Activated naive CD8-positive, alpha-beta T cell treated with anti-CD3 and anti-CD28 coated beads, Interleukin-2, amount 50 U/mL, for 24 hours (primary cell): ENCODE data around the gene RASA2.
A peak's percentile ranks its signal among the peaks of the same experiment; 100 is the strongest.

ENCODE experiments used
- ATAC-seq: fragments of 150-1000 bp; cut with Tn5 transposase; one replicate; pipeline ENCODE4 v1.10.0; 2021
- DNase-seq: peaks from one replicate; pipeline ENCODE4 v3.0.0; 2021
- H3K27ac Mint-ChIP-seq: one replicate; pipeline ENCODE4 v1.8.0; 2021; ENCODE audit warnings: mild to moderate bottlenecking, mixed read lengths
- H3K27me3 Mint-ChIP-seq: one replicate; pipeline ENCODE4 v1.8.0; 2021; ENCODE audit warnings: mixed read lengths
- H3K36me3 Mint-ChIP-seq: one replicate; pipeline ENCODE4 v1.8.0; 2021; ENCODE audit warnings: low read depth, mixed read lengths
- H3K4me1 Mint-ChIP-seq: one replicate; pipeline ENCODE4 v1.8.0; 2021; ENCODE audit warnings: mixed read lengths
- H3K4me3 Mint-ChIP-seq: one replicate; pipeline ENCODE4 v1.8.0; 2021; ENCODE audit warnings: mild to moderate bottlenecking, moderate library complexity, mixed read lengths
- H3K9me3 Mint-ChIP-seq: one replicate; pipeline ENCODE4 v1.8.0; 2021; ENCODE audit warnings: mixed read lengths

RASA2 gene

GRCh38 chr3:141450727-141451375 lies 36.0 kb upstream of the RASA2 start:
- Mint-ChIP-seq H3K36me3 (no peaks in the 10 kb centered on the region), H3K4me3 (no peak overlapping the region), H3K9me3 (no peaks in the 10 kb centered on the region), H3K27ac (peak overlapping the region; percentile 4), H3K4me1 (peaks cover 15% of the 10 kb centered on the region), H3K27me3 (no peaks in the 10 kb centered on the region)
- no peak for DNase-seq
- no peak for ATAC-seq

- Mint-ChIP-seq H3K27ac (no peak overlapping the region), H3K27me3 (no peaks in the 10 kb centered on the region), H3K4me1 (peaks cover 15% of the 10 kb centered on the region), H3K9me3 (no peaks in the 10 kb centered on the region), H3K36me3 (no peaks in the 10 kb centered on the region), H3K4me3 (no peak overlapping the region)
- DNase-seq (peak; percentile 22), ATAC-seq (peak; percentile 57)
Measured at GRCh38 chr3:141452045-141452444, 34.8 kb upstream of the RASA2 start.

- ATAC-seq (no peak), DNase-seq (no peak)
- Mint-ChIP-seq H3K9me3 (no peaks in the 10 kb centered on the region), H3K27me3 (no peaks in the 10 kb centered on the region), H3K36me3 (no peaks in the 10 kb centered on the region), H3K4me1 (peaks cover 15% of the 10 kb centered on the region), H3K27ac (no peak overlapping the region), H3K4me3 (no peak overlapping the region)
Measured at GRCh38 chr3:141452773-141453172, 34.1 kb upstream of the RASA2 start.

- H3K36me3 Mint-ChIP-seq: no peaks in the 10 kb centered on the region
- H3K4me1 Mint-ChIP-seq: peaks cover 15% of the 10 kb centered on the region
- H3K27me3 Mint-ChIP-seq: no peaks in the 10 kb centered on the region
- no peak for DNase-seq
- no peak for ATAC-seq
- no peak overlapping the region for H3K27ac Mint-ChIP-seq
- no peak overlapping the region for H3K4me3 Mint-ChIP-seq
- no peaks in the 10 kb centered on the region for H3K9me3 Mint-ChIP-seq
Measured at GRCh38 chr3:141454054-141454453, 32.8 kb upstream of the RASA2 start.

- no peak overlapping the region for H3K27ac Mint-ChIP-seq
- H3K36me3 Mint-ChIP-seq: no peaks in the 10 kb centered on the region
- H3K27me3 Mint-ChIP-seq: no peaks in the 10 kb centered on the region
- H3K9me3 Mint-ChIP-seq: no peaks in the 10 kb centered on the region
- no peak overlapping the region for H3K4me3 Mint-ChIP-seq
- ATAC-seq (peak; percentile 90), DNase-seq (no peak)
- peaks cover 8% of the 10 kb centered on the region for H3K4me1 Mint-ChIP-seq
Measured at GRCh38 chr3:141454906-141455602, 31.8 kb upstream of the RASA2 start.

GRCh38 chr3:141455603-141456300 lies 31.1 kb upstream of the RASA2 start:
- H3K36me3 Mint-ChIP-seq: no peaks in the 10 kb centered on the region
- H3K27me3 Mint-ChIP-seq: no peaks in the 10 kb centered on the region
- H3K4me1 Mint-ChIP-seq: peaks cover 12% of the 10 kb centered on the region
- DNase-seq (no peak), ATAC-seq (no peak)
- H3K4me3 Mint-ChIP-seq: no peak overlapping the region
- H3K27ac Mint-ChIP-seq: no peak overlapping the region
- no peaks in the 10 kb centered on the region for H3K9me3 Mint-ChIP-seq

- ATAC-seq: no peak
- Mint-ChIP-seq H3K27ac (no peak overlapping the region), H3K36me3 (no peaks in the 10 kb centered on the region), H3K9me3 (no peaks in the 10 kb centered on the region), H3K4me1 (peaks cover 12% of the 10 kb centered on the region), H3K4me3 (no peak overlapping the region), H3K27me3 (no peaks in the 10 kb centered on the region)
- DNase-seq: no peak
Measured at GRCh38 chr3:141456301-141456625, 30.6 kb upstream of the RASA2 start.

GRCh38 chr3:141457624-141458236 lies 29.1 kb upstream of the RASA2 start:
- no peaks in the 10 kb centered on the region for H3K9me3 Mint-ChIP-seq
- H3K27me3 Mint-ChIP-seq: no peaks in the 10 kb centered on the region
- H3K4me1 Mint-ChIP-seq: peaks cover 15% of the 10 kb centered on the region
- H3K36me3 Mint-ChIP-seq: no peaks in the 10 kb centered on the region
- ATAC-seq: no peak
- H3K27ac Mint-ChIP-seq: no peak overlapping the region
- no peak overlapping the region for H3K4me3 Mint-ChIP-seq
- no peak for DNase-seq

- ATAC-seq (no peak), DNase-seq (no peak)
- no peaks in the 10 kb centered on the region for H3K36me3 Mint-ChIP-seq
- H3K27ac Mint-ChIP-seq: no peak overlapping the region
- H3K27me3 Mint-ChIP-seq: no peaks in the 10 kb centered on the region
- no peak overlapping the region for H3K4me3 Mint-ChIP-seq
- peaks cover 15% of the 10 kb centered on the region for H3K4me1 Mint-ChIP-seq
- H3K9me3 Mint-ChIP-seq: peaks cover 1% of the 10 kb centered on the region
Measured at GRCh38 chr3:141459008-141459407, 27.8 kb upstream of the RASA2 start.

GRCh38 chr3:141460097-141460704 lies 26.6 kb upstream of the RASA2 start:
- ATAC-seq (peak; percentile 99), DNase-seq (peak; percentile 93)
- Mint-ChIP-seq H3K9me3 (peaks cover 11% of the 10 kb centered on the region), H3K36me3 (peaks cover 1% of the 10 kb centered on the region), H3K27ac (no peak overlapping the region), H3K27me3 (no peaks in the 10 kb centered on the region), H3K4me1 (peaks cover 8% of the 10 kb centered on the region), H3K4me3 (no peak overlapping the region)

GRCh38 chr3:141462176-141462859 lies 24.5 kb upstream of the RASA2 start:
- Mint-ChIP-seq H3K4me1 (peaks cover 7% of the 10 kb centered on the region), H3K27me3 (no peaks in the 10 kb centered on the region), H3K4me3 (no peak overlapping the region), H3K9me3 (peaks cover 14% of the 10 kb centered on the region), H3K27ac (no peak overlapping the region), H3K36me3 (peaks cover 1% of the 10 kb centered on the region)
- DNase-seq (no peak), ATAC-seq (no peak)

- Mint-ChIP-seq H3K27ac (no peak overlapping the region), H3K36me3 (peaks cover 1% of the 10 kb centered on the region), H3K4me1 (peaks cover 7% of the 10 kb centered on the region), H3K4me3 (no peak overlapping the region), H3K27me3 (no peaks in the 10 kb centered on the region), H3K9me3 (peaks cover 14% of the 10 kb centered on the region)
- DNase-seq (no peak), ATAC-seq (no peak)
Measured at GRCh38 chr3:141465221-141465620, 21.6 kb upstream of the RASA2 start.

GRCh38 chr3:141466633-141467169 lies 20.1 kb upstream of the RASA2 start:
- peaks cover 1% of the 10 kb centered on the region for H3K36me3 Mint-ChIP-seq
- peaks cover 4% of the 10 kb centered on the region for H3K4me1 Mint-ChIP-seq
- H3K27me3 Mint-ChIP-seq: no peaks in the 10 kb centered on the region
- no peak overlapping the region for H3K4me3 Mint-ChIP-seq
- no peak for DNase-seq
- ATAC-seq: no peak
- no peak overlapping the region for H3K27ac Mint-ChIP-seq
- H3K9me3 Mint-ChIP-seq: peaks cover 14% of the 10 kb centered on the region

- no peak overlapping the region for H3K27ac Mint-ChIP-seq
- H3K4me3 Mint-ChIP-seq: no peak overlapping the region
- peaks cover 7% of the 10 kb centered on the region for H3K4me1 Mint-ChIP-seq
- H3K36me3 Mint-ChIP-seq: no peaks in the 10 kb centered on the region
- no peak for ATAC-seq
- no peaks in the 10 kb centered on the region for H3K27me3 Mint-ChIP-seq
- peaks cover 7% of the 10 kb centered on the region for H3K9me3 Mint-ChIP-seq
- DNase-seq: no peak
Measured at GRCh38 chr3:141469720-141470119, 17.1 kb upstream of the RASA2 start.
